Spinal cord (tissue), 4 donors: ENCODE data around the gene TMEM120A. TPM values are rescaled to one million over a fixed set of nuclear protein-coding genes. Genes with fewer than 3 reads are reported as not detected.

ENCODE experiments used
- polyA plus RNA-seq, 2 donors: library from polyadenylated mRNA; unstranded; fragments of 120-200 nt; gene quantifications; one replicate each; pipeline ENCODE4 v1.2.1, GENCODE V29; 2013; ENCODE audit not compliant: insufficient read length in 2 of 2
- small RNA-seq: library from RNA; depleted of rRNA; stranded (forward); fragments of <200 nt; gene quantifications from one replicate; pipeline ENCODE3, GENCODE V24; 2014; ENCODE audit warnings: low replicate concordance
- total RNA-seq, 2 donors: library from RNA; depleted of rRNA in 1 of 2; stranded (reverse); fragments of 120-200 nt in 1 of 2; fragments of >200 nt in 1 of 2; gene quantifications; one replicate each; pipeline versions ENCODE4 v1.2.3 to v1.2.4, GENCODE V29; 2013 to 2014

Gene TMEM120A
- total and polyA plus RNA-seq, 4 donors, result 17.2 to 104 (median 62.4) TPM

Small RNAs within 50 kb of the gene (small RNA-seq; reads per million reads assigned to genes)
- gene SNORA14A, result 6.7 reads per million, percentile 95 among the genes with 10 or more reads in this experiment

Other genes with a start within 250 kb of the TMEM120A start
- gene CCL26, start 222.4 kb downstream of the TMEM120A start, total RNA-seq, result 1 to 10 TPM in 1 of 2 donors, not detected in 1; 1.4 TPM
- gene CCL26, start 222.4 kb downstream of the TMEM120A start, polyA plus RNA-seq, result not detected
- not detected for gene CCL24, start 180.8 kb downstream of the TMEM120A start, total RNA-seq
- not detected for gene CCL24, start 180.8 kb downstream of the TMEM120A start, polyA plus RNA-seq
- 10 to 100 TPM; 57.2 to 60.8 TPM for gene RHBDD2, start 115.6 kb downstream of the TMEM120A start, total RNA-seq
- 100 to 1,000 TPM; 167 to 169 TPM for gene RHBDD2, start 115.6 kb downstream of the TMEM120A start, polyA plus RNA-seq
- gene POR, start 79.4 kb downstream of the TMEM120A start, total RNA-seq, result 10 to 100 TPM; 40.3 to 66.5 TPM
- 10 to 100 TPM; 77.8 to 86.7 TPM for gene POR, start 79.4 kb downstream of the TMEM120A start, polyA plus RNA-seq
- 10 to 100 TPM; 22.7 to 31.9 TPM for gene STYXL1, start 53.4 kb upstream of the TMEM120A start, total RNA-seq
- gene STYXL1, start 53.4 kb upstream of the TMEM120A start, polyA plus RNA-seq, result 10 to 100 TPM; 26.8 to 34.0 TPM
- gene MDH2, start 53.5 kb upstream of the TMEM120A start, total RNA-seq, result 10 to 100 TPM; 54.6 to 67.4 TPM
- 100 to 1,000 TPM; 264 to 276 TPM for gene MDH2, start 53.5 kb upstream of the TMEM120A start, polyA plus RNA-seq
- 1 to 10 TPM; 7.2 to 7.8 TPM for gene SRRM3, start 207.3 kb upstream of the TMEM120A start, total RNA-seq
- gene SRRM3, start 207.3 kb upstream of the TMEM120A start, polyA plus RNA-seq, result 10 to 100 TPM; 47.0 to 80.0 TPM